Panc1 (cell line): ENCODE data around the gene ST8SIA5.

Experiments used
- POLR2AphosphoS5 ChIP-seq: IDR thresholded peaks from 2 replicates; pipeline ENCODE4 v1.6.1; 2012; ENCODE audit warnings: mild to moderate bottlenecking, low read depth, low read length, moderate library complexity
- SIN3A ChIP-seq: IDR thresholded peaks from 2 replicates; pipeline ENCODE4 v1.6.1; 2012; ENCODE audit warnings: low read depth, mild to moderate bottlenecking, low read length, moderate library complexity, borderline replicate concordance; ENCODE audit not compliant: insufficient read depth
- TF ChIP-seq, protein P1 (sequence below): fragments of 450-650 bp; IDR thresholded peaks from 2 replicates; pipeline ENCODE4 v1.5.1; 2017; ENCODE audit warnings: mild to moderate bottlenecking

DNA sequence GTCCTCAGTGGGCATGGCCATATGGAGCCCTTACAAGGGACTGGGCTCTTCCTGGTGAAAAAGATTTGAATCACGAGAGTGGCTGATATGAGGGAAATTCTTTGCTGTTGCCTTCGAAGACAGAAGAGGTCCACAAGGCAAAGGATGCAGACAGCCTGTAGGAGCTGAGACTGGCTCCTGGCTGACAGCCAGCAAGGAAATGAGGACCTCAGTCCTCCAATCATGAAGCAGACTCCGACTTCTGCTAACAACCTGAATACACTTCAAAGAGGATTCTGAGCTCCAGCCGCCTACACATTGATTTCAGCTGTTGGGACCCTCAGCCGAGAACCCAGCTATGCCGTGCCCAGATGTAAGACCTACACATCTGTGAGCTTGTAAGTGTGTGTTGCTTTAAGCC, 3.0 kb upstream of the ST8SIA5 start:
- no peak for TF ChIP-seq SIN3A
- TF ChIP-seq POLR2AphosphoS5 = no peak
- TF ChIP-seq, protein P1, sequence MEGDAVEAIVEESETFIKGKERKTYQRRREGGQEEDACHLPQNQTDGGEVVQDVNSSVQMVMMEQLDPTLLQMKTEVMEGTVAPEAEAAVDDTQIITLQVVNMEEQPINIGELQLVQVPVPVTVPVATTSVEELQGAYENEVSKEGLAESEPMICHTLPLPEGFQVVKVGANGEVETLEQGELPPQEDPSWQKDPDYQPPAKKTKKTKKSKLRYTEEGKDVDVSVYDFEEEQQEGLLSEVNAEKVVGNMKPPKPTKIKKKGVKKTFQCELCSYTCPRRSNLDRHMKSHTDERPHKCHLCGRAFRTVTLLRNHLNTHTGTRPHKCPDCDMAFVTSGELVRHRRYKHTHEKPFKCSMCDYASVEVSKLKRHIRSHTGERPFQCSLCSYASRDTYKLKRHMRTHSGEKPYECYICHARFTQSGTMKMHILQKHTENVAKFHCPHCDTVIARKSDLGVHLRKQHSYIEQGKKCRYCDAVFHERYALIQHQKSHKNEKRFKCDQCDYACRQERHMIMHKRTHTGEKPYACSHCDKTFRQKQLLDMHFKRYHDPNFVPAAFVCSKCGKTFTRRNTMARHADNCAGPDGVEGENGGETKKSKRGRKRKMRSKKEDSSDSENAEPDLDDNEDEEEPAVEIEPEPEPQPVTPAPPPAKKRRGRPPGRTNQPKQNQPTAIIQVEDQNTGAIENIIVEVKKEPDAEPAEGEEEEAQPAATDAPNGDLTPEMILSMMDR = no peak
